Trophoblast cell (in vitro differentiated cells and primary cell): ENCODE measurements around the gene C14orf39.

ENCODE experiments used
- DNase-seq, 2 donors: peaks; one replicate each; pipeline ENCODE4 v3.0.0-alpha.2; 2016
- H2AFZ ChIP-seq: 2 replicates; pipeline ENCODE4 v1.6.1; 2013; ENCODE audit warnings: low read length, moderate library complexity, mild to moderate bottlenecking; ENCODE audit not compliant: insufficient read depth, poor library complexity
- H2AK5ac ChIP-seq: 2 replicates; pipeline ENCODE4 v1.6.1; 2013; ENCODE audit warnings: mild to moderate bottlenecking, low read length
- H2BK120ac ChIP-seq: 2 replicates; pipeline ENCODE4 v1.6.1; 2013; ENCODE audit warnings: low read length, mild to moderate bottlenecking, moderate library complexity; ENCODE audit not compliant: insufficient read depth, poor library complexity
- H2BK12ac ChIP-seq: 2 replicates; pipeline ENCODE4 v1.6.1; 2013; ENCODE audit warnings: mild to moderate bottlenecking, low read length, moderate library complexity
- H2BK5ac ChIP-seq: 2 replicates; pipeline ENCODE4 v1.6.1; 2013; ENCODE audit warnings: low read length, low read depth, moderate library complexity, mild to moderate bottlenecking; ENCODE audit not compliant: poor library complexity
- H3K14ac ChIP-seq: 2 replicates; pipeline ENCODE4 v1.6.1; 2013; ENCODE audit warnings: mild to moderate bottlenecking, low read length
- H3K18ac ChIP-seq: 2 replicates; pipeline ENCODE4 v1.6.1; 2013; ENCODE audit warnings: mild to moderate bottlenecking, low read length
- H3K23ac ChIP-seq: 2 replicates; pipeline ENCODE4 v1.6.1; 2013; ENCODE audit warnings: low read length
- H3K27ac ChIP-seq: 2 replicates; pipeline ENCODE4 v1.5.1; 2013; ENCODE audit warnings: low read depth, mild to moderate bottlenecking, inconsistent platforms, low read length, moderate library complexity
- H3K27me3 ChIP-seq: 2 replicates; pipeline ENCODE4 v1.6.1; 2013; ENCODE audit warnings: inconsistent platforms, mild to moderate bottlenecking, low read length, moderate library complexity; ENCODE audit not compliant: insufficient read depth
- H3K36me3 ChIP-seq, 2 experiments: 1 replicate in 1 of 2; 2 replicates in 1 of 2; pipeline ENCODE4 v1.6.1; 2013; ENCODE audit warnings: low read length in 2 of 2, mild to moderate bottlenecking in 2 of 2, moderate library complexity in 1 of 2; ENCODE audit not compliant: insufficient read depth in 2 of 2, control insufficient read depth in 1 of 2
- H3K4ac ChIP-seq: 2 replicates; pipeline ENCODE4 v1.6.1; 2013; ENCODE audit warnings: low read depth, mild to moderate bottlenecking, low read length, moderate library complexity
- H3K4me1 ChIP-seq, 2 experiments: 1 replicate in 1 of 2; 2 replicates in 1 of 2; pipeline ENCODE4 v1.6.1; 2013; ENCODE audit warnings: low read length in 2 of 2, mild to moderate bottlenecking in 2 of 2, moderate library complexity in 1 of 2; ENCODE audit not compliant: insufficient read depth in 2 of 2, control insufficient read depth in 1 of 2
- H3K4me2 ChIP-seq: 2 replicates; pipeline ENCODE4 v1.6.1; 2013; ENCODE audit warnings: inconsistent platforms, mild to moderate bottlenecking, low read length, moderate library complexity
- H3K4me3 ChIP-seq: 2 replicates; pipeline ENCODE4 v1.5.1; 2013; ENCODE audit warnings: mild to moderate bottlenecking, low read depth, low read length, inconsistent platforms
- H3K79me1 ChIP-seq: one replicate; pipeline ENCODE4 v1.6.1; 2013; ENCODE audit warnings: low read length
- H3K79me2 ChIP-seq: 2 replicates; pipeline ENCODE4 v1.6.1; 2013; ENCODE audit warnings: low read length, mild to moderate bottlenecking; ENCODE audit not compliant: control insufficient read depth, insufficient read depth, poor library complexity
- H3K9ac ChIP-seq: 2 replicates; pipeline ENCODE4 v1.6.1; 2013; ENCODE audit warnings: mild to moderate bottlenecking, low read length
- H3K9me3 ChIP-seq: 2 replicates; pipeline ENCODE4 v1.6.1; 2013; ENCODE audit warnings: low read depth, mild to moderate bottlenecking, control low read depth, inconsistent platforms, low read length; ENCODE audit not compliant: insufficient read depth
- H4K12ac ChIP-seq: 2 replicates; pipeline ENCODE4 v1.6.1; 2013; ENCODE audit warnings: low read depth, mild to moderate bottlenecking, low read length, moderate library complexity
- H4K8ac ChIP-seq: 2 replicates; pipeline ENCODE4 v1.6.1; 2013; ENCODE audit warnings: low read depth, mild to moderate bottlenecking, low read length, moderate library complexity
- H4K91ac ChIP-seq: one replicate; pipeline ENCODE4 v1.6.1; 2013; ENCODE audit warnings: low read depth, mild to moderate bottlenecking, low read length, moderate library complexity
- WGBS: extraction: QIAGEN DNeasy Blood & Tissue Kit; methylation state at CpG from one replicate; pipeline ENCODE4 v1.1.7; 2013; ENCODE audit warnings: missing lambda C conversion rate; ENCODE audit not compliant: insufficient read length, insufficient coverage; ENCODE audit errors: extremely low coverage; 5-methylcytosine and 5-hydroxymethylcytosine counted together

The C14orf39 gene

DNA sequence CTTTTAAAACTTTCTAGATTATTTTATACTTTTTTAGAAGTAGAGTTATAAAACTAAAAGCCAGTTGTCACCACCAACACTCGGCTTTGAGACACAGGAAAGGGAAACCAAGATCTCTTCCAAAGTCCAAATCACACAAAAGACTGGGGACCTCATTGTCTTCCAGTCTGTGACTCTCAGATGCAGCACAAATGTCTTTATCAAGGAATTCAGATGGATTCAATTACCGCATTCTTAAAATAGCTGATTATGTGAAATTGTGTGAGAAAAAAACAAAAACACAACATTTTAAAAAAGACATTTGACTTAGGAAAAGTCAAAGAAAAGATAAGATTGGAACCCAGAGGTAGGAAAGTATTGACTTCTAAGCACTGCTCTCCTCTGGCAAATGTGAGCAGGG, 19.6 kb upstream of the C14orf39 start:
- H3K27ac ChIP-seq, result no peak overlapping the region
- no peak for DNase-seq
- no peaks in the 10 kb centered on the region for H3K9me3 ChIP-seq
- no peak overlapping the region for H3K23ac ChIP-seq
- no peak overlapping the region for H3K4me3 ChIP-seq
- H4K12ac ChIP-seq, result no peak overlapping the region
- H3K27me3 ChIP-seq, result peaks cover 49% of the 10 kb centered on the region
- H2AK5ac ChIP-seq, result no peak overlapping the region
- H3K79me2 ChIP-seq, result no peaks in the 10 kb centered on the region
- H3K79me1 ChIP-seq, result no peaks in the 10 kb centered on the region
- no CpG with 5 or more reads among the region's 2 CpGs for WGBS
- H2BK120ac ChIP-seq, result no peak overlapping the region
- no peak overlapping the region for H4K91ac ChIP-seq
- peaks cover 7 to 10% of the 10 kb centered on the region in 2 experiments for H3K4me1 ChIP-seq
- H3K9ac ChIP-seq, result no peak overlapping the region
- no peak overlapping the region for H3K4me2 ChIP-seq
- H4K8ac ChIP-seq, result no peak overlapping the region
- H3K4ac ChIP-seq, result no peak overlapping the region
- no peaks in the 10 kb centered on the region for H3K36me3 ChIP-seq
- no peak overlapping the region for H3K18ac ChIP-seq
- no peak overlapping the region for H2BK5ac ChIP-seq
- no peak overlapping the region for H2AFZ ChIP-seq
- no peak overlapping the region for H3K14ac ChIP-seq
- H2BK12ac ChIP-seq, result no peak overlapping the region

DNA sequence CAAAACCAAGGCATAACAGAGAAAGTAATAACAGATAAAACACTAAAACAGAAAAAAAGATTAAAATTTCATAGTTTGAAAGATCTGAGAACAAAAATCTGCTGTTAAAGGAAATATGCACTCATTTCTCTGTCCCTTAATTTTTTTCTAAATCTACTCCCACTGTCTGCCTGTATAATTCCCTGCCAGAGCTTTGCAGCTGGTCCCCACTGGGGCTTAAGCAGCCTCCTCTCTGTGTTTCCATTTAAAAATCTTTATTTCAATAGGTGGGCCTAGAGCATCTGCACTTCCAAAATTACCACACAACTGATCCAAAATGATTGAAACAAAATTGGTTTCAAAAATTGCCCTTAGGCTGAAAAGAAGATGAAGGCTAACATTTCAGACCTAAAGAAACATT, 16.7 kb upstream of the C14orf39 start:
- H3K4me1 ChIP-seq, result no peaks in the 10 kb centered on the region
- H3K9ac ChIP-seq, result no peak overlapping the region
- H3K9me3 ChIP-seq, result no peaks in the 10 kb centered on the region
- no peak overlapping the region for H2BK5ac ChIP-seq
- peaks cover 20% of the 10 kb centered on the region for H3K27me3 ChIP-seq
- H3K27ac ChIP-seq, result no peak overlapping the region
- no peak overlapping the region for H4K91ac ChIP-seq
- no peaks in the 10 kb centered on the region for H3K79me2 ChIP-seq
- H3K23ac ChIP-seq, result no peak overlapping the region
- H2AFZ ChIP-seq, result no peak overlapping the region
- no peak overlapping the region for H4K12ac ChIP-seq
- no peaks in the 10 kb centered on the region for H3K36me3 ChIP-seq
- H2BK120ac ChIP-seq, result no peak overlapping the region
- no peak overlapping the region for H4K8ac ChIP-seq
- H3K4me3 ChIP-seq, result no peak overlapping the region
- DNase-seq, result no peak
- H3K4ac ChIP-seq, result no peak overlapping the region
- H2AK5ac ChIP-seq, result no peak overlapping the region
- H3K18ac ChIP-seq, result no peak overlapping the region
- H3K14ac ChIP-seq, result no peak overlapping the region
- H3K4me2 ChIP-seq, result no peak overlapping the region
- no peaks in the 10 kb centered on the region for H3K79me1 ChIP-seq
- H2BK12ac ChIP-seq, result no peak overlapping the region

DNA sequence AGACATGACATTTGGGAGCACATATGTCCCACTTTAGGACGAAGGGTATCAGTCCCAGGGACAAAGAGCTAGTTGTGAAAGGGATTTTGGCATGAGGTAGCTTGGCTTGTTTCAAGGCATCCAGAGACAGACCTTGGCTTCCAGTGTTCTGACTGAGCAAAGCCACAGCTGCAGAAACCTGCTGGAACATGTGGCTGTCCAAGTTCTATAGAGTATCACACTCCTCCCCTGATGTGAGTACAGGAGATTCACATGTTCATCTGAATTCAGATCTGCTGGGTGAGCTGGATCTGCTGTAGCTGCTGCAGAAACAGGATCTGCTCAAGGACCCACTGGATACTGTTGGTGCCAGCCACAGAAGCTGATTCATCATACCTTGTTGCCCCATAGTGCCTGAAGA, 10.1 kb upstream of the C14orf39 start:
- no peak overlapping the region for H3K9ac ChIP-seq
- H2AK5ac ChIP-seq, result no peak overlapping the region
- H2BK5ac ChIP-seq, result no peak overlapping the region
- H3K4me3 ChIP-seq, result no peak overlapping the region
- no peak overlapping the region for H2AFZ ChIP-seq
- no peak overlapping the region for H4K8ac ChIP-seq
- no peaks in the 10 kb centered on the region for H3K36me3 ChIP-seq
- H4K91ac ChIP-seq, result no peak overlapping the region
- no peak for DNase-seq
- H3K4me2 ChIP-seq, result no peak overlapping the region
- WGBS, result no CpG with 5 or more reads among the region's 1 CpG
- H3K18ac ChIP-seq, result no peak overlapping the region
- H3K27me3 ChIP-seq, result no peaks in the 10 kb centered on the region
- H2BK12ac ChIP-seq, result no peak overlapping the region
- no peak overlapping the region for H4K12ac ChIP-seq
- H3K14ac ChIP-seq, result no peak overlapping the region
- no peak overlapping the region for H3K4ac ChIP-seq
- H3K9me3 ChIP-seq, result peaks cover 2% of the 10 kb centered on the region
- H3K79me1 ChIP-seq, result no peaks in the 10 kb centered on the region
- H2BK120ac ChIP-seq, result no peak overlapping the region
- no peak overlapping the region for H3K23ac ChIP-seq
- H3K4me1 ChIP-seq, result no peaks in the 10 kb centered on the region
- H3K79me2 ChIP-seq, result no peaks in the 10 kb centered on the region
- no peak overlapping the region for H3K27ac ChIP-seq

DNA sequence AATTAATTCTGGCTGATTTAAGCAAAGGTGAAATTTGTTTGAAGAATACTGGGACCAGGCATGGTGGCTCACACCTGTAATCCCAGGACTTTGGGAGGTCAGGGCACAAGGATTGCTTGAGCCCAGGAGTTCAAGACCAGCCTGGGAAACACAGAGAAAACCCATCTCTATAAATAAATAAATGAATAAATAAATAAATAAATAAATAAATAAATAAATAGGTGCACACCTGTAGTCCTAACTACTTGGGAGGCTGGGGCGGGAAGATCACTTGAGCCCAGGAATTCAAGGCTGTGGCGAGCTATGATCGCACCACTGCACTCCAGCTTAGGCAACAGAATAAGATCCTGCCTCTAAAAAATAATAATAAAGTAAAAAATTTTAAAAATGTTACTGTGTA, 4.4 kb upstream of the C14orf39 start:
- Histone ChIP-seq H3K4me3 (no peak overlapping the region), H2BK5ac (no peak overlapping the region), H3K23ac (no peak overlapping the region), H2BK12ac (no peak overlapping the region), H4K12ac (no peak overlapping the region), H2AFZ (no peak overlapping the region), H2AK5ac (no peak overlapping the region), H3K79me1 (no peaks in the 10 kb centered on the region), H3K4me1 (peaks cover 0 to 3% of the 10 kb centered on the region in 2 experiments), H4K8ac (no peak overlapping the region), H3K18ac (no peak overlapping the region), H3K9me3 (no peaks in the 10 kb centered on the region), H3K9ac (no peak overlapping the region), H4K91ac (no peak overlapping the region), H3K27me3 (peaks cover 9% of the 10 kb centered on the region), H3K4ac (no peak overlapping the region), H2BK120ac (no peak overlapping the region), H3K79me2 (no peaks in the 10 kb centered on the region), H3K36me3 (no peaks in the 10 kb centered on the region), H3K14ac (no peak overlapping the region), H3K4me2 (no peak overlapping the region), H3K27ac (no peak overlapping the region)
- DNase-seq, result no peak
- WGBS, result no CpG with 5 or more reads among the region's 3 CpGs

DNA sequence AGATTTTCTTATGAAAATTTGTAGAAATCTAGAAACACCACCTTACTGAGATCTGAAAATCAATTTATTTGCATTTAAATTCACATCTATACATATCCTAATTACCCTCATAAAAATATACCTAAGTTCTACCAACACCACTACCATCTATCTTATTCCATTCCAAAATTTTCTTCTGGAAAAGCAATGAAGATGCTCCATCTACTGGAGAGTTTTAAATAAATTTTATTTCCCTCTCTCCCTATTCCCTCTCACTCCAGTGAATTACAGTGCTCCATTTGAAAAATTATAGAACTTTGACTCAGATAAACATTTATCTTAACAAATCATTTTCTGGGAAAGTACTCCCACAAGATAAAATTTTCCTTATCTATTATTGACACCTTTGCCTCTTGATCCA, 2.3 kb upstream of the C14orf39 start:
- no peak overlapping the region for H3K4me2 ChIP-seq
- no peaks in the 10 kb centered on the region for H3K79me2 ChIP-seq
- H3K36me3 ChIP-seq, result no peaks in the 10 kb centered on the region
- H2BK12ac ChIP-seq, result no peak overlapping the region
- H2BK120ac ChIP-seq, result no peak overlapping the region
- no peaks in the 10 kb centered on the region for H3K79me1 ChIP-seq
- H2AK5ac ChIP-seq, result no peak overlapping the region
- H3K9me3 ChIP-seq, result no peaks in the 10 kb centered on the region
- H3K27me3 ChIP-seq, result peaks cover 12% of the 10 kb centered on the region
- no peak overlapping the region for H3K14ac ChIP-seq
- no peak overlapping the region for H3K4ac ChIP-seq
- H2AFZ ChIP-seq, result no peak overlapping the region
- H3K23ac ChIP-seq, result no peak overlapping the region
- DNase-seq, result peak in 1 of 2 donors; percentile 9
- no peak overlapping the region for H3K18ac ChIP-seq
- no peak overlapping the region for H3K9ac ChIP-seq
- H4K12ac ChIP-seq, result no peak overlapping the region
- H3K4me1 ChIP-seq, result peaks cover 0 to 6% of the 10 kb centered on the region in 2 experiments
- H3K4me3 ChIP-seq, result no peak overlapping the region
- no peak overlapping the region for H4K8ac ChIP-seq
- no peak overlapping the region for H4K91ac ChIP-seq
- no peak overlapping the region for H3K27ac ChIP-seq
- H2BK5ac ChIP-seq, result no peak overlapping the region
